Measurements from ENCODE around the gene PTPN6. TPM values are rescaled to one million over a fixed set of nuclear protein-coding genes. Genes with fewer than 3 reads are reported as not detected.

Gene PTPN6
- total and polyA plus RNA-seq, 10 of the 15 experiments (the other 5 are each of a cell fraction or from before 2014, with no cell fraction given) = 229 to 457 (median 370) TPM

- TF ChIP-seq USF1 (IDR thresholded peaks at IDR 0.05; ENCODE audit: borderline replicate concordance, extremely low read length, insufficient read depth, low read depth, low read length) (peak; percentile 72), IRF4 (IDR thresholded peaks at IDR 0.05; ENCODE audit: low read depth, low read length) (no peak), TAF1 (IDR thresholded peaks at IDR 0.05; ENCODE audit: borderline replicate concordance, low read depth, low read length) (no peak), HDGF (IDR thresholded peaks at IDR 0.05) (0 out of 2 replicates have a peak, but pooled peaks have one; percentile 11), IRF3 (IDR thresholded peaks at IDR 0.05) (no peak), ATF3 (IDR thresholded peaks at IDR 0.05; ENCODE audit: borderline replicate concordance, extremely low read depth, low read depth, low read length) (no peak), POU2F2 (IDR thresholded peaks at IDR 0.05; ENCODE audit: borderline replicate concordance, low read depth, low read length) (peak; percentile 86; the same call in 2 of the 3 replicates), ATF7 (IDR thresholded peaks at IDR 0.05; ENCODE audit: low read depth) (no peak), EGR1 (IDR thresholded peaks at IDR 0.05; ENCODE audit: borderline replicate concordance in 1 of 2, low read depth in 2 of 2, low read length in 2 of 2) (no peak), RAD51 (IDR thresholded peaks at IDR 0.05) (peak; percentile 81), SMAD5 (IDR thresholded peaks at IDR 0.05; ENCODE audit: low read depth) (no peak), RELA (IDR thresholded peaks at IDR 0.05; ENCODE audit: borderline replicate concordance, partially characterized antibody) (no peak), TCF7 (IDR thresholded peaks at IDR 0.05; ENCODE audit: borderline replicate concordance) (no peak), TARDBP (IDR thresholded peaks at IDR 0.05; ENCODE audit: borderline replicate concordance) (no peak)
Measured at GRCh38 chr12:6923003-6923732, 28.0 kb upstream of the PTPN6 start (continued).

Measured in GM12878 (cell line).